NB4 (cell line): ENCODE measurements around the gene GLRX2.

Source experiments
- MYC ChIP-seq: IDR thresholded peaks from 2 replicates; pipeline ENCODE4 v1.6.1; 2011; ENCODE audit warnings: low read depth, low read length
- POLR2A ChIP-seq: IDR thresholded peaks from 2 replicates; pipeline ENCODE4 v1.6.1; 2011; ENCODE audit warnings: mild to moderate bottlenecking; ENCODE audit not compliant: insufficient read length; ENCODE audit errors: extremely low read depth
- TF ChIP-seq, protein P1 (sequence below): IDR thresholded peaks from one replicate; pipeline ENCODE4 v1.5.1; 2012; ENCODE audit warnings: low read depth, low read length

DNA sequence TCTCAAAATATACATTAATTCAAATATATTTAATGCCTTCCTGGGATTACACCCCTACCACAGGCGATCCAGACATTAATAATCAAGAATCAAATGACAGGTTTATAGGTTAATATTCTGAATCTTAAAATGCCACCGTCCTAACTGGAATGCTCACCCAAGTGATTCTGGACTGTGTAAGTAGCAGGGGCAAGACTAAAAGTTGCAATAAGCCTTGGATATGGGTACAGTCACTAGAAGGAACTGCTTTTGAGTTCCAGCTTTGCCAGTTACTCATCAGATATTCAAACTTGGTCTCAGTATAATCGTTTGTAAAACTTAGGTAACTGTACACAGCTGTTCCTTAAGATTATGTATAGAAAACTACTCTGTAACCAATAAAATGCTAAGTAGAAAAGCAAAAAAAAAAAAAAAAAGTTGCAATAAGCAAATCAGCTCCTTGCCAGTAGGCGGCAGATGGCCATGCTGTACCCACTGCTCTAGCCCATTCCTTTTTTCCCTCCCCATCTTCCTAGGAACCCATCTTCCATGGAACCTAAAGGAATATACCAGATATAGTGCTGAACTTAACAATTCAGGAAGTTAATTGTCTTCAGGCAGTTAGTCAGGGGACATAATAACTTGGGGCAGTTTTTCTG is 35.3 kb downstream of the GLRX2 start:
- TF ChIP-seq, protein P1, sequence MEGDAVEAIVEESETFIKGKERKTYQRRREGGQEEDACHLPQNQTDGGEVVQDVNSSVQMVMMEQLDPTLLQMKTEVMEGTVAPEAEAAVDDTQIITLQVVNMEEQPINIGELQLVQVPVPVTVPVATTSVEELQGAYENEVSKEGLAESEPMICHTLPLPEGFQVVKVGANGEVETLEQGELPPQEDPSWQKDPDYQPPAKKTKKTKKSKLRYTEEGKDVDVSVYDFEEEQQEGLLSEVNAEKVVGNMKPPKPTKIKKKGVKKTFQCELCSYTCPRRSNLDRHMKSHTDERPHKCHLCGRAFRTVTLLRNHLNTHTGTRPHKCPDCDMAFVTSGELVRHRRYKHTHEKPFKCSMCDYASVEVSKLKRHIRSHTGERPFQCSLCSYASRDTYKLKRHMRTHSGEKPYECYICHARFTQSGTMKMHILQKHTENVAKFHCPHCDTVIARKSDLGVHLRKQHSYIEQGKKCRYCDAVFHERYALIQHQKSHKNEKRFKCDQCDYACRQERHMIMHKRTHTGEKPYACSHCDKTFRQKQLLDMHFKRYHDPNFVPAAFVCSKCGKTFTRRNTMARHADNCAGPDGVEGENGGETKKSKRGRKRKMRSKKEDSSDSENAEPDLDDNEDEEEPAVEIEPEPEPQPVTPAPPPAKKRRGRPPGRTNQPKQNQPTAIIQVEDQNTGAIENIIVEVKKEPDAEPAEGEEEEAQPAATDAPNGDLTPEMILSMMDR = peak; percentile 37
- TF ChIP-seq POLR2A = no peak
- peak; percentile 44; the same call in 1 of the 2 replicates for TF ChIP-seq MYC
